ENCODE measurements around the gene OTUD5.

Gene OTUD5

DNA sequence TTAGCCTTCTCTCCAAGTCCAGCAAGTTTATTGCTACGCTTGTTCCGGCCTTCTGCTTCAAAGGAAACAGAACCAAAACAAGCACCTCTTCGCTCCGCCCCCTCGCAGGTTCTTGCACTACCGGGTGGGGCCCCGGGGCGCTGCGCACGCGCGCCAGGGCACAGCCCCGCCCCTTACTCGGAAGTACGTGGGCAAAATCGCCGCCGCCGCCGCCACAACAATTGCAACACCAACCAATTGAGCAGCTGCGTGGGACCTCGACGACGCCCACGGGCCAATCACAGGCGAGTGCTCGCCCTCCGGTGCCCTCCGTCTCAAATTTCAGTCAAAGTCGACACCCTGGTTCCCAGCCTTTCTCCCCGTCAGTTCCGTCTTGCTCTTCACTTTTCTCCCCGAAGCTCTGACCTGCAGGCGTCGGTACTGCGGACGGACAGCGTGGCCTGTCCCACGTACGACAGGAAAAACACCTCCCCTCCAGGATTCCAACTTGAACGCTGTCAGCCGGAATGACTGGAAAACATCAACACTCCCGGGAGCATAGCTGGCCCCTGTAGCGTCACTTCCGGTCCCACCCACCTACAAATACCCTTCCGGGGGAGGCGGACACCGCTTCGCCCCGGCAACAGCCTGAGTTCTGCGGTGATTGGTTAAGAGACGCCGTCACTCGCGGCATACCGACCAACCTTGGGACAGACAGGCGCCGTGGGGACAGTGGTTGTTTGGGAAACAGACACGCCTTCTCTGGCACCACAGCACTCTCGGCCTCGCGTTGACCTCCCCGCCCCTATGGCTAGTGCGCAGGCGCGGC, 624 bp upstream of the OTUD5 start:
- H3K9ac ChIP-seq (ENCODE audit: low read depth, low read length), result peak overlapping the region; percentile 86
- H3K27ac ChIP-seq (ENCODE audit: low read depth, low read length), result peak overlapping the region; percentile 99
- H3K27me3 ChIP-seq (ENCODE audit: insufficient read depth, low read length), result no peaks in the 10 kb centered on the region
- peaks cover 30% of the 10 kb centered on the region for H3K36me3 ChIP-seq (ENCODE audit: insufficient read depth, low read length)
- under 1% methylated on average over 61 of the region's 66 CpGs for WGBS
- no peaks in the 10 kb centered on the region for H3K9me3 ChIP-seq (ENCODE audit: insufficient read depth, low read depth, low read length)
- H3K4me3 ChIP-seq (ENCODE audit: low read length), result peak overlapping the region; percentile 89
- no peaks in the 10 kb centered on the region for H3K4me1 ChIP-seq (ENCODE audit: insufficient read depth, low read length)

DNA sequence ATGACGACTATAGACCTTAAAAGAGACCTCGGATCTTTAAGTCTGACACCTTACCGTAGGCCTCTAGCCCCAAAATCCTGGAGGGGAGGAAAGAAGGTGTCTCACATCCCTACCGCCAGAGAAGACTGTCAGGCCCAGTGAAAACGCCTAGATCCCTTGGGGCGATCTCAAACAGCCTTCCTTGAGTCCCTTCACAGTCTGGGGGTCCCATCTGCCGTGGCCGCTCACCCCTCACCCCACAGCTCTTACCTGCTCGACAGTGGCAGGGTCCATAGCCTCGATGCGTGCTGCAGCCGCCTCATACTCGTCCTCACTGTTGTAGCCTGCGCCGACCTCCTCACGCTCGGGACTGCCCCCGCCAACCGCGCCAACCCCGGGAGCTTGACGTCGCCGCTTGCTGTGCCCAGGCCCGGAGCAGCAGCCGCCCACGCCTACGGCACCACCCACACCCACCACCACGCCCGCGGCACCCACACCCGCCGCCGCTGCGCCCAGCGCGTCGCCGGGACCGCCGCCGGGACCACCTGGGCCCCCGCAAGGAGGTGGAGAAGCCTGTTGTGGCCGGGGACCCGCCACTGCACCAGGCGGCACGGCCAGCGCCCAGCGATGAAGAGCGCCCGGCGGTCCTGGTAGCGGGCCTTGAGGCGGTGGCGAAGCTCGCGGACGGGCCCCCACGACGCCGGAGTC, 536 bp downstream of the OTUD5 start:
- H3K9me3 ChIP-seq (ENCODE audit: insufficient read depth, low read depth, low read length), result no peaks in the 10 kb centered on the region
- peak overlapping the region; percentile 86 for H3K9ac ChIP-seq (ENCODE audit: low read depth, low read length)
- WGBS, result 4% methylated on average over 54 of the region's 61 CpGs
- no peaks in the 10 kb centered on the region for H3K27me3 ChIP-seq (ENCODE audit: insufficient read depth, low read length)
- no peaks in the 10 kb centered on the region for H3K4me1 ChIP-seq (ENCODE audit: insufficient read depth, low read length)
- H3K4me3 ChIP-seq (ENCODE audit: low read length), result peak overlapping the region; percentile 89
- H3K27ac ChIP-seq (ENCODE audit: low read depth, low read length), result peak overlapping the region; percentile 99; the same call in 1 of the 2 replicates
- H3K36me3 ChIP-seq (ENCODE audit: insufficient read depth, low read length), result peaks cover 30% of the 10 kb centered on the region

DNA sequence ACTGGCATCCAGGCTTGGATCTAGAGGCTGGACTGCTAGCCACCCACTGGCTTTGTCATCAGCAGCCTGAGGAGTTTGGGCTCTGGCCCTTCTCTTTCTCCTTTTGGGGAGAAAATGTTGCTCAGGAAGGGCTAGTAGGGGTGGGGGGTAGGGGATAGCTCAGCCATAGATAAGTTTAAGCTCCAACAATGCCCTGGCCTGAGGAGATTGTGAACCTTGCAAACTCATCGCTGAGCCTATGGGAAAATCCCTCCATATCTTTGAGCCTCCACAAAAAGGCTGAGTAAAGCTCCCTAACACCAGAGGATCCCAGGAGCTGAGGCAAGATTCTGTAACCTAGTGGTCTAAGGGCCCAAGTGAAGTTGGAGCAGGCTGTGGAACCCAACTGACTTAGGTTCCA, 8.8 kb downstream of the OTUD5 start:
- Histone ChIP-seq H3K27ac (ENCODE audit: low read depth, low read length) (no peak overlapping the region), H3K4me1 (ENCODE audit: insufficient read depth, low read length) (no peaks in the 10 kb centered on the region), H3K27me3 (ENCODE audit: insufficient read depth, low read length) (no peaks in the 10 kb centered on the region), H3K9ac (ENCODE audit: low read depth, low read length) (no peak overlapping the region), H3K4me3 (ENCODE audit: low read length) (no peak overlapping the region), H3K9me3 (ENCODE audit: insufficient read depth, low read depth, low read length) (no peaks in the 10 kb centered on the region), H3K36me3 (ENCODE audit: insufficient read depth, low read length) (peaks cover 9% of the 10 kb centered on the region)
- 88% methylated on average over 1 of the region's 1 CpG for WGBS

DNA sequence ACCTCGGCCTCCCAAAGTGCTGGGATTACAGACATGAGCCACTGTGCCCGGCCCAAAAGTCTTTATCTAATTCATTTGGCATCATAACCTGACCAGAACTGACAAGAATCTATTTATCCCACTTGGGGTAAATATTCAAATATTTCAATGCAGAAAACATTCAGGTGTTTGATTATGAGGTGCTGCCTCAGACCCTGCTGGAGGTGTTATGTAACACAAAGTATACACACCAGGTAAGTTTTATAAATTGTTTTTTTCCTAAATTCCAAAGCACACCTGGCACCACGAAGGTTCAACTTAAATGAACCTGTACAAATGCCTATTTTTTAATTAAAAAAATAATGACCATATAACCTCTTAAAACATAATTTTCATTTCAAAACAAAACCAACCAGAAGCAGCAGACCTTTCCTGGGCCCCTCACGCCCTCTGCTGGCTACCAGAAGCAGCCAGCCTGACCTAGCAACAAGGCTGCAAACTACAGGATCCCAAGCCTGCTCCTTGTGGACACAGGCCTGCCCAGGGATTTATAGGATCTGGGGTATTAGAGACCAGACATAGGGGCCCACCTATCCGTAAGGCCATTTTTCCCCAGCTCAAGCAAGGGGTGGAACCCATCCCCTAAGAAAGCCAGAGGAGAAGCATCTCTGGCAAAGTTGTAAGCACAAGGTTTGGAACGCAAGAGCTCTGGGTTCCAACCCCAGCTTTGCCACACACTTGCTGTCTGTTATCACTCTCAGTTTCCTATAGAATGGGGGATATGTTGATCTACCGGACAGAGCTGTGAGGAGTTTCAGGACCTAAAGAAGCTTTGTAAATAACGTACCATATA, 11.7 kb downstream of the OTUD5 start:
- Histone ChIP-seq H3K36me3 (ENCODE audit: insufficient read depth, low read length) (peaks cover 15% of the 10 kb centered on the region), H3K9me3 (ENCODE audit: insufficient read depth, low read depth, low read length) (no peaks in the 10 kb centered on the region), H3K4me3 (ENCODE audit: low read length) (no peak overlapping the region), H3K27me3 (ENCODE audit: insufficient read depth, low read length) (no peaks in the 10 kb centered on the region), H3K9ac (ENCODE audit: low read depth, low read length) (no peak overlapping the region), H3K4me1 (ENCODE audit: insufficient read depth, low read length) (no peaks in the 10 kb centered on the region), H3K27ac (ENCODE audit: low read depth, low read length) (no peak overlapping the region; the same call in 1 of the 2 replicates)
- 71% methylated on average over 7 of the region's 8 CpGs for WGBS

DNA sequence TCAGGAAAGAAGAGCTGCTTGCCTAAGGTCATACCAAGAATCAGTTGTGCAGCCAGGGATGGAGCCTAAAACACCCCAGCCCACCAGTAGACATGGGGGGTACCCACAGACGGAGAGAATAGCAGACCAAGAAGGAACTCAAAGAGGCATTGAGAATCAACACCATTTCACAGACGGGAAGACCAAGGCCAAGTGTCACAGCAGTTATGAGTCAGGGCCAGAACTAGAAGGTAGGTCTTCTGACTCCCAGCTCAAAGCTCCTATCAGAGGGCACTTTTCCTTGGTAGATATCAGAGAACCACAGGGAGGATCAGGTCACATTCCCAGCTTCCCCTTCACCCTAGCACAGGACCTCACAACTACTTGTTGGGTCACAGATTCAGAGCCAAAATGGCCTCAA, 14.5 kb downstream of the OTUD5 start:
- H3K27ac ChIP-seq (ENCODE audit: low read depth, low read length), result no peak overlapping the region

DNA sequence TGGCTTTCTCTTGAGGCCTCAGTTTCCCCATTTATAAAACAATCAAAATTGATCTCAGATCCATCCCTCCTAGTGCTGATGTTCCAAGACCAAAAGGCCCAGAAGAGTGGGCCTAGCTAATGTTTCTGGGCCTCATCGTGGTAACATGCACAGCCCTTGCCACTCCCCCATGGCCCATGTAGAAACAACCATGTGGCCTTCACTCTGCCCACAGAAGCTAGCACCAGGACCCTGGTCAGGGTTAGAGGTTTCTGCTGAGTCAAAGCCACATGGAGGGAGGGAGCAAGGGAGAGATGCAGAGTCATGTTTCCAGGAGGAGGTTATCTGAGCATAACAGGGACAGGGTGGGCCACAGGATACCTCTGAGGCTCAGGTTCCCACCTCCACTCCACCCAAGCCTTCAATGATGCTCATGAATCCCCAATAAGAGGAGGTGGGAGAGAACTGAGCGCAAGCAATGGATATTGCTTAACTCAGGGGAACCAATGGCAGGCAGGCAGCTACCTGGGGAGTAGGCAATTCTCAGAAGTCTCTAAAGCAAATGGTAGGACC, 16.9 kb downstream of the OTUD5 start:
- Histone ChIP-seq H3K27me3 (ENCODE audit: insufficient read depth, low read length) (no peaks in the 10 kb centered on the region), H3K27ac (ENCODE audit: low read depth, low read length) (no peak overlapping the region), H3K4me1 (ENCODE audit: insufficient read depth, low read length) (peaks cover 14% of the 10 kb centered on the region; the same call in 1 of the 2 replicates), H3K9ac (ENCODE audit: low read depth, low read length) (no peak overlapping the region), H3K9me3 (ENCODE audit: insufficient read depth, low read depth, low read length) (no peaks in the 10 kb centered on the region), H3K36me3 (ENCODE audit: insufficient read depth, low read length) (peaks cover 21% of the 10 kb centered on the region), H3K4me3 (ENCODE audit: low read length) (no peak overlapping the region)
- 90% methylated on average over 2 of the region's 2 CpGs for WGBS

More for the DNA sequence above, 14.5 kb downstream of the OTUD5 start:
- Histone ChIP-seq H3K4me1 (ENCODE audit: insufficient read depth, low read length) (no peaks in the 10 kb centered on the region), H3K4me3 (ENCODE audit: low read length) (no peak overlapping the region), H3K27me3 (ENCODE audit: insufficient read depth, low read length) (no peaks in the 10 kb centered on the region), H3K36me3 (ENCODE audit: insufficient read depth, low read length) (peaks cover 19% of the 10 kb centered on the region), H3K9ac (ENCODE audit: low read depth, low read length) (no peak overlapping the region), H3K9me3 (ENCODE audit: insufficient read depth, low read depth, low read length) (no peaks in the 10 kb centered on the region)
- WGBS, result 78% methylated on average over 2 of the region's 2 CpGs

DNA sequence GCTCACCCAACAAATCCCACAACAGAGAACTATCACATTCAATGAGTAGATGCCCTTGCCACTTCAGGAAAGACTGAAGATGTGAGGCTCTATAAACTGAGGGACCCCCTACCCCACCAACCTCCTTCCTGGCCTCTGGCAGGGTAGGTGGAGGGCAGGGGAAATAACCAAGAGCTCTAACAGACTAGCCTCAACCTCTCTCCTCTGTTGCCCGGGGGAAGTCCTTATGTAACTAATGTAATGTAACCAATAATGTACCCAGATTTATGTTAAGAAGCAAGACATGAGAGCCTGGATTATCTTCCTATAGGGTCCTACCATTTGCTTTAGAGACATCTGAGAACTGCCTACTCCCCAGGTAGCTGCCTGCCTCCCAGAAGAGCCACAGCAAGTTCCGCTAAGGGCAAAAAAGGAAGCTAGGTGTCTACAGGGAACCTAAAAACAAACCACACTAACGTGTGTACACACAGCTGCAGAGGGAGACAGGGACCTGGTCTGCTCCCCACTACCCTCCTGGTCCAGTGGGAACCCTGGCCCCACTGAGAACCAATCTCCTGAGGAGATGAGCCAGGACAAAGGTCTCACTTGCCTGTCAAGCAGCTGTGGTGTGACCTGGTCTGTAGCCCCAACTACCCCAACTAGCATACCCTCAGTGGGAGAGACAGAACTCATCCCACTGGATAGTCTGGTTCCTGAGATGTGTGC, 17.7 kb downstream of the OTUD5 start:
- Histone ChIP-seq H3K27ac (ENCODE audit: low read depth, low read length) (no peak overlapping the region), H3K9ac (ENCODE audit: low read depth, low read length) (no peak overlapping the region), H3K4me1 (ENCODE audit: insufficient read depth, low read length) (peaks cover 14% of the 10 kb centered on the region; the same call in 1 of the 2 replicates), H3K27me3 (ENCODE audit: insufficient read depth, low read length) (no peaks in the 10 kb centered on the region), H3K9me3 (ENCODE audit: insufficient read depth, low read depth, low read length) (no peaks in the 10 kb centered on the region), H3K4me3 (ENCODE audit: low read length) (no peak overlapping the region), H3K36me3 (ENCODE audit: insufficient read depth, low read length) (peaks cover 28% of the 10 kb centered on the region)
- WGBS, result 85% methylated on average over 2 of the region's 3 CpGs

DNA sequence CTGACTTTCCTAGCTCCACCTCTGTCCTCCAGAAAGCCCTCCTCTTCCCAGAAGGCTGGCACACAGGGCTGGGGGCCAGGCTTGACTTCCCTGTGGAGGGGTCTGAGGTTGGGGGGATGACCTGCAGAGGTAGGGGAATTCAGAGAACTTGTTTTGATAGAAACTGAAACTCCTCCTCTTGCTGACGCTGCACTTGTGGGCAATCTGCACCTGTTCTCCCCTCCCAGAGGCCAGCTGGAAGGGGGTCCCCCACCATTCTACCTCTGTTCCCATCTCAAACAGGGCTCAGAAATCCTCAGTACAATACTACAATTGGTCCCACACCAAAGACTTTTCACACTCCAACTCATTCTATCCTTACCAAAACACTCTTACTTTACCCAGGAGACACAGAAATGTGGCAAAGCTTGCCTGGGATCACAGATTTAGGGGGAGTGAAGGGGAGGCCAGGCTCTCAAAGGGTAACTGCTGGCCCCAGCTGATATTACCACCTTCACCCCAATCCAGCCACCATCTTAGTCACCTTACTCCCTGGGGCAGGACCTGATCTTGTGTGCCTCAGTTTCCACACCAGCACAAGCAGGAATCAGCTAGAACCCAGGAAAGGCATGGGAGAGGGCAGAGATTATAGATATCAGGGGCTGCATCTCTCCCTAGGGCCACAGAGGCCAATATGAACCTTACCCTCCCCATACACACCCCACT, 18.5 kb downstream of the OTUD5 start:
- no peaks in the 10 kb centered on the region for H3K9me3 ChIP-seq (ENCODE audit: insufficient read depth, low read depth, low read length)
- H3K4me3 ChIP-seq (ENCODE audit: low read length), result no peak overlapping the region
- 77% methylated on average over 1 of the region's 1 CpG for WGBS
- no peaks in the 10 kb centered on the region for H3K27me3 ChIP-seq (ENCODE audit: insufficient read depth, low read length)
- peaks cover 14% of the 10 kb centered on the region; the same call in 1 of the 2 replicates for H3K4me1 ChIP-seq (ENCODE audit: insufficient read depth, low read length)
- H3K27ac ChIP-seq (ENCODE audit: low read depth, low read length), result no peak overlapping the region
- no peak overlapping the region for H3K9ac ChIP-seq (ENCODE audit: low read depth, low read length)
- peaks cover 35% of the 10 kb centered on the region for H3K36me3 ChIP-seq (ENCODE audit: insufficient read depth, low read length)

DNA sequence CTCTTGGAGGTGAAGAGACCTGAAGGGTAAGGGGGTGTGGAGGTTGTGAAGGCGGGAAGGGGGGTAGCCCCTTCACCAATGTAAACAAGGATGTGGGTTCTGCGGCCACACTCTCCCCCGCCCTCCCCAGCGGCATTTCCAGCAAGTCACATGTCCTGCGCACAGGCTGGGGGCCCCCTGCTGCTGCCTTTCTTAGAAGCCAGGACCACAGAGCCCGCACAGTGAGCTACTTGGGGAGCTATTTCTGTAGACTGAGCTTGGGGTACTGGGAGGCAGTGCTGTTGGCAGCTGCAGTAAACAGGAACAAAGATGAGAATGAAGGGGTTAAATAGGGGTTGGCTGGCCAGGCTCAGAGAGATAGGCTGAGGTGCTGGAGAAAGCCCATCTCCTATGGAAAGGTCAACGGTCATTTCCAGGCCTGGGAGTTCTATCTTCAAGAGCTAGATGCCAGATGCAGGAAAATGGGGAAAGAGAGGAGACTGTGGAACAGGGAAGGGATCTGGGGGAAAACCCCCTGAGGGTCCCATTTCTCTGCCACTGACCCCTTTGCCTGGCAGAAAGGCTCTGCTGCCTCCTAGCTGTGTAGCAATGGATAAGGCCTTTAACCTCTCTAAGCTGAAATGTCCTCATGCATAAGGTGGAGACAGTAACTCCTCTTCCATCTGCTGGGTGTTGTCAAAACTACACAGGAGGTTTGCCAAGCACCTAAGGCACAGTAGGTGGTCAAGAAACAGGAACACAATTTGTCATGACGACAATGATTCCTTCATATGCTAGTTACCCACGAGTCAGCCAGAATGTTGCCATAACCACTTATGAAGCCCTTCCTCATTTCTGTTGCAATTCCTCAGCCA, 20.1 kb downstream of the OTUD5 start:
- H3K27me3 ChIP-seq (ENCODE audit: insufficient read depth, low read length), result no peaks in the 10 kb centered on the region
- no peaks in the 10 kb centered on the region for H3K9me3 ChIP-seq (ENCODE audit: insufficient read depth, low read depth, low read length)
- peak overlapping the region; percentile 76; the same call in 1 of the 2 replicates for H3K27ac ChIP-seq (ENCODE audit: low read depth, low read length)
- H3K9ac ChIP-seq (ENCODE audit: low read depth, low read length), result no peak overlapping the region
- WGBS, result 16% methylated on average over 7 of the region's 9 CpGs
- peak overlapping the region; percentile 28; the same call in 1 of the 2 replicates for H3K4me3 ChIP-seq (ENCODE audit: low read length)
- peaks cover 14% of the 10 kb centered on the region; the same call in 1 of the 2 replicates for H3K4me1 ChIP-seq (ENCODE audit: insufficient read depth, low read length)
- peaks cover 32% of the 10 kb centered on the region for H3K36me3 ChIP-seq (ENCODE audit: insufficient read depth, low read length)

Data from HUES64 (cell line).